Measurements from ENCODE around the gene TRDN.

The TRDN gene

GRCh38 chr6:123211777-123212545 is 424.8 kb downstream of the TRDN start (continued):
- no peak for TF ChIP-seq ZSCAN5A (tag by site-specific recombination; IDR thresholded peaks at IDR 0.05)
- no peak for TF ChIP-seq ZNF707 (tag by site-specific recombination; IDR thresholded peaks at IDR 0.05)

- ChIA-PET POLR2A (no interaction called here), CTCF (no interaction called here)
- TF ChIP-seq ZNF555 (tag by site-specific recombination; conservative IDR thresholded peaks at IDR 0.05) (no peak), ZNF16 (tag by site-specific recombination; IDR thresholded peaks at IDR 0.05; ENCODE audit: low read depth) (no peak), ELK4 (IDR thresholded peaks at IDR 0.05; ENCODE audit: borderline replicate concordance, low read depth, low read length) (no peak), ZBTB49 (tag by site-specific recombination; IDR thresholded peaks at IDR 0.05; ENCODE audit: low read depth) (no peak)
- Histone ChIP-seq H3K36me3 (ENCODE audit: control insufficient read depth in 2 of 2, insufficient read depth in 1 of 2, low read length in 2 of 2) (no peaks in the 10 kb centered on the region), H3K4me1 (ENCODE audit: control insufficient read depth, insufficient read depth, low read length) (no peaks in the 10 kb centered on the region), H3K9me3 (ENCODE audit: control insufficient read depth, insufficient read depth, low read depth, low read length) (no peaks in the 10 kb centered on the region), H3K27ac (ENCODE audit: extremely low read depth, low read depth, low read length) (no peak overlapping the region), H3K4me3 (ENCODE audit: low read depth, low read length) (no peak overlapping the region)
Observed at GRCh38 chr6:123210645-123211044, 426.1 kb downstream of the TRDN start.

GRCh38 chr6:123207967-123208510 is 428.7 kb downstream of the TRDN start:
- H3K4me1 ChIP-seq (ENCODE audit: control insufficient read depth, insufficient read depth, low read length): no peaks in the 10 kb centered on the region
- H3K27ac ChIP-seq (ENCODE audit: extremely low read depth, low read depth, low read length): no peak overlapping the region
- no peaks in the 10 kb centered on the region for H3K36me3 ChIP-seq (ENCODE audit: control insufficient read depth in 2 of 2, insufficient read depth in 1 of 2, low read length in 2 of 2)
- H3K9me3 ChIP-seq (ENCODE audit: control insufficient read depth, insufficient read depth, low read depth, low read length): no peaks in the 10 kb centered on the region
- no peak overlapping the region for H3K4me3 ChIP-seq (ENCODE audit: low read depth, low read length)
- POLR2A ChIA-PET: no interaction called here
- TF ChIP-seq ZNF654 (tag by site-specific recombination; IDR thresholded peaks at IDR 0.05; ENCODE audit: low read depth): no peak
- TF ChIP-seq ZNF670 (tag by site-specific recombination; IDR thresholded peaks at IDR 0.05; ENCODE audit: low read depth): no peak
- CTCF ChIA-PET: interaction anchor here (0.6 kb wide), 2 partner anchors 186 to 220 kb away, joined by 3 to 4 read pairs; no protein-coding TSS in a partner anchor

GRCh38 chr6:123203928-123204327 is 432.8 kb downstream of the TRDN start:
- Histone ChIP-seq H3K36me3 (ENCODE audit: control insufficient read depth in 2 of 2, insufficient read depth in 1 of 2, low read length in 2 of 2) (no peaks in the 10 kb centered on the region), H3K4me3 (ENCODE audit: low read depth, low read length) (no peak overlapping the region), H3K4me1 (ENCODE audit: control insufficient read depth, insufficient read depth, low read length) (no peaks in the 10 kb centered on the region), H3K9me3 (ENCODE audit: control insufficient read depth, insufficient read depth, low read depth, low read length) (no peaks in the 10 kb centered on the region), H3K27ac (ENCODE audit: extremely low read depth, low read depth, low read length) (no peak overlapping the region)
- TF ChIP-seq ZNF202 (tag by site-specific recombination; IDR thresholded peaks at IDR 0.05; ENCODE audit: borderline replicate concordance): no peak
- TF ChIP-seq KLF8 (tag by site-specific recombination; IDR thresholded peaks at IDR 0.05): no peak
- CTCF ChIA-PET: no interaction called here
- POLR2A ChIA-PET: no interaction called here

Measured in HEK293 (cell line).